GM19099 (cell line): ENCODE measurements around the gene ABLIM1.

Source experiments
- POLR2A ChIP-seq: IDR thresholded peaks from 3 replicates; pipeline ENCODE4 v1.6.1; 2011; ENCODE audit warnings: low read depth; ENCODE audit not compliant: insufficient read length; ENCODE audit errors: extremely low read depth

ABLIM1 gene

DNA sequence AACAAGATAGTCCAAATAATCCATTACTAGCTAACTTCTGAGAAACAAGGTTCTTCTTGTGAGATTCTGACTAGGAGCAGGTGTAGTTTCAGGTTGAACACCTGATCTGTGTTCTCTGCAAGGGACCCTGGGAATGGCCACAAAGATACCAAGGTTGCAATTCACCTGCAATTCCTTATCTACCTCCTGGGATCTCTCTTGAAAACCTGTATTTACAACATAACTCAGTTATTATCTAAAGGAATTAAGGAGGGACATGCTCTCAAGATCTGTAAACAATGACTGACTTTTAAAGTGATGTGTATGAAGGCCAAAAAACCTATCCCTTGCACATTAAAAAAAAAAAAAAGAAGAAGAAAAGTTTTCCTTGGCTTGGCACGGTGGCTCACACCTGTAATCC lies 54.8 kb downstream of the ABLIM1 start:
- TF ChIP-seq POLR2A = no peak

DNA sequence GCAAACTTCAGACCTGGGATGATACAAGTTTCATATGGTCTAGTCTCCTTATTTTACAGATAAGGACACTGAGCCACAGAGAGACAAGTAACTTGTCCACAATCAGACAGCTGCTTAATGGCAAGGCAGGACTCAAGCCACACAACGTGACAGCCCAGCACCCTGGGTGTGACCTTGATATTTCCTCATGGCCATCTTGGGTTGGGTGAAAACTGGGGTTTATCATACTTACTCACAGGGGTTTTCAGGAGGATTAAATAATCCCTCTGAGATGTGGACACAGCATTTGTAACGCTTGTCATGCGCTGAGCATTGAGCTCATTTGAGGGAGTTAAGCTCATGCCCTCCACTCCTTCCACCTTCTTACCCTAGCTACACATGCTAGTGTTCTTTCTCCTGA lies 58.0 kb downstream of the ABLIM1 start:
- TF ChIP-seq POLR2A = no peak

DNA sequence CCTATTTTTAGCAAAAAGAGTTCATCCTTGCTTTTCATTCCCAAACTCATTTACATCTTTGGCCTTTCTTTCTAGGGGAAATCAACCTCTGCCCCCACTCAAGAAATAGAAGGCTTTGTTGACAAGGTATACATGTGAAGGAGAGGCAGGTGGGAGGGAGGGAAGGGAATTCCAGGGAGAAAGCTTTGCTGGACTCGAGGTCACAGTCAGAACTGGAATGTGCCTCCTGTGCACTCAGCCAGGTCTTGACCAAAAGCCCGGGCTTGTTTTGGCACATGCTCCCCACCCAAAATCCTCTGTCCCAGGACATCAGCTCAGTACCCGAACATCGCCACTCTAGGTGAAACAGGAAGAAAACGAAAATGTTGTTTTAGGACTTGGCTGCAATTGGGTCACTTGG lies 61.3 kb downstream of the ABLIM1 start:
- TF ChIP-seq POLR2A = no peak

DNA sequence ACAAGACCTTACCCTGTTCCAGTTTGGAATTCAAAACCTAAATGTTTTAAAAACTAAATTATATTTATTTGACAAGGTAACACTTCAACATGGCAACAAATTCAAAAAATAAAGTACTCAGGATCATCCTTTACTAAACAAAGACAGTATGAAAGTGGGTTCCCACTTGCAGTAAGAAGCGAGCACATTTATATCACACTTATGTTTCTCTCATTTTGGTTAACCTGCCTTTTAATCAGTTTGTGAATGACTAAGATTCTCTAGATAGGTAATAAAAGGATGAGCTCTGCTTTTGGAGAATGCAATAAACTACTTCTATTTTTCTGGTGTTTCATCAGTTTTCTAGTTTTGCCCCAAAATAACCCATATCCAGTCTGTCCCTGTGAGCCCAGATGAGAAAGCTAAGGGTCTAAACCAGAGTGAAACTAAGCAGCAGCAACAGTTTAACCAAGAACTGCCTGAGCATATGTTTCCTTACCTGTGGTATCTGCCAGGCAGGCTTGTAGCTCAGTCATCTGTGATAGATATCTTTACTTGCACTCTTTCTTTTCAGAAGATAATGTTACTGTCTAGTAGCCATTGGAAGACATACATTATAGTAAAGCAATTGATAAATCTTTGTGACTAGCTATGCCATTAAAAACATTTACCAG lies 64.1 kb downstream of the ABLIM1 start:
- TF ChIP-seq POLR2A = no peak

DNA sequence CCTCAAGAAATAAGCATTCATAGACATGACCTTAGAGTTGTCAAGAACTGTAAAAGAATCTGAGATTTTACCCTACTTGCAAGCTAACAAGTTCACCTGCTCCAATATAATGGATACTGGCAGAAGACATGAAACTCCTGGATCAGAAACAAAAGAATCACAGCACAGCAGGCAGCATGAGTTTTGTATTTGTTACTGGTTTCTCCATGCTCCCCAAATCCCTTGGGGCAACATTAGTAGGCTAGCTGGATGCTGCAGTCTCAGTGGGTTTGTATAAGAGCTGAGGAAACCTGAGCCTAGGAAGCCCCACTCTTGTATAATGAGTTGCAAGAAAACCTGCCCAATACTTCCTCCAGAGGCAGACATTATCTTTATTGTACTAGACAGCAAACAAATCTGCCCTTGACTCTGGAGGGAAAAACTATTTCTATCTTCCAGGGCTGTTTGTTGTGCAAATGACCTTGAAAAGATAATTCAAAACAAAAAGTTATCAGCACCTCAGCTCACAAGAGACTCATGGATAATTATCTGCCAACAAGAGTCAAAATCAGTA lies 64.8 kb downstream of the ABLIM1 start:
- TF ChIP-seq POLR2A = no peak

DNA sequence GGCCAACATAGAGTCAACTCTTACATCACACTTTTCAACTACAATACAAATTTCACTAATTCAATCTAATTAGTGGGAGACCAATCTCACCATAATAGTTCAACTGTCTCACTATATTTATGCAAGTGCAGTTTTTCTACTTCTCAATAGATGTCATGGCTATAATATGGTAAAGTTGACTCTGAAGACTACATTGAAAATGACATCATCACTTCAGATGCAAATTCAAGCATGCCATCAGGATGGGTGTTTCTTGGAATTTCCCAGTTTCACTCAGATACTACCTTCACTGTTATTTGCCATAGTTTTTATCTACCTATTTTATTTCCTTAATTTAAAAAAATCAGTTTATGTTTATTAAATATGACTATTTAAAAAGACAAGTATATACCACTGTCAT lies 67.1 kb downstream of the ABLIM1 start:
- no peak for TF ChIP-seq POLR2A

DNA sequence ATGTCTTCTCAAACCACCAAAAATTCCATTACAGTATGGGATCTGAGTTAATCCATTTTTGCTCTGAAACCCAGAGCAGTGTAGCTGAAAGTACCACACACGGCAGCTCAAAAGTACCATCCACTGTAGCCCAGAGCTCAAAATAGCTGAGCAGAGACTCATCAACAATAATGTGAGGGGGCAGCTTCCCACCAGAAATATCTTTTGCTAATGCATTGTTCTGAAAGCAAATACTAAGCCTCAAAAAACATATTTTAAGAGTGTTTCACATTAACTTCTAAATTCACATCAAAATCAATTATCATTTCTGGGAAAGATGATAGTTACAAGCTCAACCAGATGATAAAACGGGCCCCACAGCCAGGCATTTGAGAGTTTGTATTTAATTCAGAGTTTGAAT lies 73.7 kb downstream of the ABLIM1 start:
- no peak for TF ChIP-seq POLR2A

DNA sequence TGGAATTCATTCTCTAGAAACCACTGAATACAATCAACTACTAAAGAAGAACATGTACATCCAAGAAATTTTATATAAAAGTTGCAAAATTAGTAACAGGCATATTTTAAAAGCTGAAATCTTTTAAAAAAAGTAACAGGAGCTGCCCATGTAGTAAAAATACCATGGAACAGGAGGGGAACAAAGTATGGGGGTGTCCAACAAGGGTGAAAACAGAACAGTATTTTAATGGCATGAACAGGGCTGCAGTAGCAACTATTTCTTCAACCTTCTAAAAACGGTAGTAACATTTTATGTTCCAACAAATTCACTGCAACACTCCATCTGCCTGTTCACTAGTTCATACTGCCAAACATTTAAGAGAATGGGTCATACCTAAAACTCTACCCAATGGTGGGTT lies 77.0 kb downstream of the ABLIM1 start:
- no peak for TF ChIP-seq POLR2A

DNA sequence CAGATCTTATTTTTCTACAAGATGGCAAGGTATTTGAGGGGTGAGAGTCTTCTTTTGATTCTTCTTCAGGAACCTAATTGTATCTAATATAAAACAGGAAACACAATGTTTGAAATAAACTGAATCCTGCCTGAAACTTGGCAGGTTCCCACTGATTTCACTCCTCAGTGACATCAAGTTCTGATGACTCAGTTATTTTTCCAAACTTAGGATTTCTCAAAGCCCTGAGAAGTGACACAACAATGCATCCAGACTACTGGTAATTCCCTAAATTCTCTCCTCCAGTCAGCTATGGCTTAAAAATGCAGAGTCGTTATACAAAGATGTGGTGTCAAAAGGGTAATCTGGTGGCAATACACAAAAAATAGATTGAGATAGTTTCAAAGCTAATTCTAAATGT lies 80.9 kb downstream of the ABLIM1 start:
- TF ChIP-seq POLR2A = no peak

DNA sequence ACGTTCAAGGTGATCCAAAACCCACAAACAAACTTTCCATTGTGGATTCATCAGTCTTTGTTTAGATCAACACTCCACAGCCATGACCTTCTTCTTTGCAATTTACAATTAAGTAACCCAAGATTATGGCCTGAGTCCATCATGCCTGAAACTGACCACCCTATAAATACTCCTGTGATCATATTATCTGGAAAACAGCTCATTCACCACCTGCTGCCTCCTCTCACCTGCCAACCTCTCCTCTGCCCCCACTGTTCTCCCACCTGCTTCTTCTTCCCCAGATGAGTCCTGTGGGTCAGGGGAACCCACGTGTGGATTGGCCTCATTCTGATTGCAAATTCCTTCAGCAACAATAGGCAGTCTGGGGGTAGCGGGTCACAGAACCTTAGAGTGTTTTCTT lies 81.4 kb downstream of the ABLIM1 start:
- TF ChIP-seq POLR2A = no peak

DNA sequence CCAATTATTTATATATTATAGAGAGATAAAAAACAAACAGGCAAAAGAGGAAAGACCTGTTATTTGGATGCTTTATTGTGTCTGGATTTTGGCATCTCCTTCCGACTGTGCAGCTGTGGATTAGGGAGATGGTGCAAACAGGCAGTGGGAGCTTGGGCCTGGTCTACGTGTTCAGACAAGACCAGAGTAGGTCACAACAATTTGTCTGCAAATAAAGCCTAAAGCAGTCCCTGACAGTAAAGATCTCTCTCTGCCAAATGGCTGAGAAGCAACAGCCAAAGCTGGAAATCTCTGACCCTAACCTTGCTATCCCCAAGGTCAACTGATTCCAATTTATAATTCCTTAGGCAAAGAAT lies 82.0 kb downstream of the ABLIM1 start:
- TF ChIP-seq POLR2A = no peak

DNA sequence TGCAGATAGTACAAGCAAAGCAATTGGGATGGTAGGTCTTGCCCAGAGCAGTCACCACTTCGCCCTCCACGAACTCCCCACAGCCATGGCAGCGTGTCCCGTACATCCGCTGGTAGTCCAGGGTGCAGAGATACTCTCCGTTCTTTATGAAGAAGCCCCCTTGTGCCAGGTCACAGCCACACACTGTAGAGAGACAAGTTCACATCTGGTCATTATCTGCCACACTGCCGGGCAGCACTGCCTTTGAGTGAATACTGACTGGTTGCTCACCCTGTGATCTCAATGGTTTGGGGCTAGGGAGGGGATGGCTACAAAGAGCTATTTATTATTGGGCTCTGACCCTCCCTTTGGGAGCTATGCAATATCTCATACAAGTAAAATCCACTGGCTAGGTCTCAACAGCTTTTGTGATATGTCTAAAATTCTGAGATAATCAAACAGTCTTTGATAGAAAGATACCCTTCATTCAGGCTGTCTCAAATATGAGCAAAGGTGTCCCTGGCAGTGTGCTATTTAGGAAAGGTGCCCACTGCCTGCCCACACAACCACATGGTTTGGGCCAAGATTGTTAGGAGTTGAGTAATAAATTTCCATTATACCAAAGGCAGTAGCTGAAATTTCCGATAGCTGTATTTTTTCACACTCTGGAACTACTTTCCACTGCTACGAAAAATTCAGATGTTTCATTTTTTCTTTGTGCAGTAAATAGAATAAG lies 82.5 kb downstream of the ABLIM1 start:
- no peak for TF ChIP-seq POLR2A

DNA sequence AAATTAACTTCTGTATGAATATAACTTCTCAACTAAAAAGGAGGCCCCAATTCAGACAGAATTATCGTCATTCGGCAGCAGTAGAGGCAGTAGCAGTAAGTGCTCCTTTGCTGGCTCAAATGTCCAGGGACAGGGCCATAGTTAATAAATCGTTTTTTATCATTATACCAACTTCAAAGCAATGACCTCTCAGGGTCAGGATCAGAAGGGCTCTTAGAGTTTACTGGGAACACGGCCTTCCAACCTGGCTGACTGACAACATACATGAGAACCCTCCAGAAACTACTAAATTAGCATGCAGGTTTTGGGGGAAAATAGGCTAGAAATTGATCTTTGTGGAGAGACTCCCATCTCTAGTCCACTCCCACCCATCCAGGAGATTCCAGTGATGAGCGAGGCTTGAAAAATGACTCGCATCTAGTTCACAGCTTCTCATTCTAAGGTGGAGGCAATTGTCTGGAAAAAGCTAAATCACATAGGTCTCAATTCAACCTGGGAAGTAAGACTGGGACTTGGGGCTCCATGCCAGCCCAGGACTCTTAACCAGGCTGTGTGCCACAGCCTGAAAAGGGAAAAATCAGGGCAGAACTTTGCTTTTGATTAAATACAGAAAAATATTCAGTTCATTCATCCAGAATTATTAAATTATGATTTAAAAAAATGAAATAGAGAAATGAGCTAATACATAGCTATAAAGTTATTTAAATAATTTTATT lies 84.6 kb downstream of the ABLIM1 start:
- no peak for TF ChIP-seq POLR2A

DNA sequence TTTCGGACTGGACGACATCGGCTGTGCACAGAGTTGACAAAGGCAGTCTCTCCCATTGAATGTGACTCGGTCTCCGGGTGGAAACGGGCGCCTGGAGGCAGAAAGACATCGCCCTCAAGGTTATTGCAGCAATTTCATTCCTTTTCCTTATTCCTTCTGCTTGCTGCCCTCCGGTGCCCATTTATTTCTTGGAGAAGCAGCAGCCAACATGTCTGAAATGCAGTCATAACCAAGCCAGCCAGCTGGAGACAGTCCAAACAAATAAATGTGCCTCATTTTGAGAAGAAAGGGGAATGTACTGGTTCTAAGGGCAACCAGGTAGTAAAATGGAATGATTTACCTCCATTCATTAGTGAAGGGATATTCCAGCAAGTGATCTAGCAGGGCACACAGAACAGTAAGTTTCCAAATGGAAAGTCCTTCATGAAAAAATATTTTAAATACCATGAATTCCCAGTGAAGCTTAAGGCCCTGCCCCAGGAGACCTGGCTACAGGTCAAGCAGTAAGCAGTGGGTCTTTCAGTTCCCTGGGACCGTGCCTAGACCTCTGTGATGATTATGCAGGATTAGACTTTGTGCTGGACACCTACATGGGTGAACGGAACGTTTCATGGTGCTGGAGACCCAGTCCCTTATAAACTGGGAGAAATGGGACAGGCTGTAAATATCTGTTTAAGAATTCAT lies 86.6 kb downstream of the ABLIM1 start:
- TF ChIP-seq POLR2A = no peak

DNA sequence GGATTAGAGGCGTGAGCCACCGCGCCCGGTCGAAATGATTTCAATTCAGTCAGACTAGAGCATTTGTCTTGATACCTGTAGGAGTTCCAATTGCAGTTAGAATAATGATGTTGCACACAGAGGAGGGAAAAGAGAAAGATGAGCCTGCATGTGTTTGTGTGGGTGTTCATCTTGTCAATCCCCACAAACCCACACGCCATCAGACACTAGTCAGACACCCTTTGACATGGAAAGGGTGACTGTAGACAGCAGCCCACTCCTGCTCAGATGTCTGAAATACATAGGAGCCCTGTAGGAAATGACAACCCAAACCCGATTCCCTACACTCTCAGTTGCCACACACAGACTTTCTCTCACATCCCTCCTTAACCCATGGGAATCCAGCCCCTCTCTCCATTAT lies 92.0 kb downstream of the ABLIM1 start:
- TF ChIP-seq POLR2A = no peak
